Body of pancreas (tissue), 4 donors: ENCODE results near the gene RHBDL1. TPM values are rescaled to one million over a fixed set of nuclear protein-coding genes. Genes with fewer than 3 reads are reported as not detected.

Experiments
- ATAC-seq: fragments of 150-250 bp; one replicate; pipeline ENCODE4 v1.9.1; 2016
- DNase-seq, 4 donors: peaks; one replicate each; pipeline ENCODE4 v3.0.0-alpha.2; 2019
- H3K27ac ChIP-seq, 4 donors: fragments of 200-600 bp; sonication (generic); 1 replicate in 3 of 4; 2 replicates in 1 of 4; pipeline versions ENCODE4 v1.5.1 to v1.6.1; 2016 to 2019; ENCODE audit warnings: mild to moderate bottlenecking in 1 of 4, mixed read lengths in 1 of 4, moderate library complexity in 1 of 4
- H3K27me3 ChIP-seq, 2 donors: fragments of 200-600 bp; sonication (generic); one replicate each; pipeline ENCODE4 v1.6.0; 2016; ENCODE audit warnings: mild to moderate bottlenecking in 1 of 2
- H3K36me3 ChIP-seq, 2 donors: fragments of 200-600 bp; sonication (generic); replicated peaks in 1 of 2; 2 replicates each; pipeline ENCODE4 v1.5.1; 2016; ENCODE audit warnings: low read depth in 2 of 2; ENCODE audit not compliant: insufficient read depth in 1 of 2
- H3K4me1 ChIP-seq: fragments of 200-600 bp; sonication (generic); one replicate; pipeline ENCODE4 v1.6.0; 2016
- H3K4me3 ChIP-seq, 2 donors: fragments of 200-600 bp; sonication (generic); 1 replicate in 1 of 2; 2 replicates in 1 of 2; pipeline ENCODE4 v1.5.1; 2016 to 2019
- H3K9me3 ChIP-seq, 3 donors: fragments of 200-600 bp; sonication (generic); 1 replicate in 2 of 3; 2 replicates in 1 of 3; pipeline ENCODE4 v1.5.1; 2016
- POLR2A ChIP-seq, 3 donors: fragments of 450-650 bp; IDR thresholded peaks; one replicate each; pipeline ENCODE4 v1.6.1; 2016; ENCODE audit warnings: antibody characterized with exemption in 3 of 3, mild to moderate bottlenecking in 2 of 3
- WGBS, 2 donors: methylation state at CpG; one replicate each; pipeline ENCODE4 v1.1.5; 2017; 5-methylcytosine and 5-hydroxymethylcytosine counted together
- intact Hi-C: fragments of 100-400 bp; cut with DNase I; formaldehyde crosslinking; loops from one replicate; pipeline ENCODE4 v1.15.1; 2023
- total RNA-seq, 2 donors: library from RNA; depleted of rRNA; stranded (reverse); fragments of >200 nt; gene quantifications; one replicate each; pipeline ENCODE4 v1.1.0, GENCODE V29; 2016
- TF ChIP-seq, protein P1 (sequence below), 7 experiments: fragments of 450-650 bp in 4 of 7; fragments of 200-600 bp in 3 of 7; sonication (generic) in 3 of 7; IDR thresholded peaks; one replicate each; pipeline ENCODE4 v1.5.1; 2016 to 2019; ENCODE audit warnings: antibody characterized with exemption in 7 of 7

RHBDL1 gene
- total RNA-seq, 2 donors from 2014 or later = 1.8 to 4.3 TPM

- Histone ChIP-seq H3K4me1 (peaks cover 42% of the 10 kb centered on the region), H3K36me3 (peaks cover 0 to 12% of the 10 kb centered on the region in 2 donors), H3K4me3 (no peak overlapping the region), H3K27ac (no peak overlapping the region), H3K27me3 (no peaks in the 10 kb centered on the region), H3K9me3 (no peaks in the 10 kb centered on the region)
- 84 to 86% methylated on average over 10 to 21 of the region's 21 CpGs for WGBS, 2 donors
- TF ChIP-seq POLR2A (IDR thresholded peaks at IDR 0.05) = no peak
- TF ChIP-seq, protein P1, sequence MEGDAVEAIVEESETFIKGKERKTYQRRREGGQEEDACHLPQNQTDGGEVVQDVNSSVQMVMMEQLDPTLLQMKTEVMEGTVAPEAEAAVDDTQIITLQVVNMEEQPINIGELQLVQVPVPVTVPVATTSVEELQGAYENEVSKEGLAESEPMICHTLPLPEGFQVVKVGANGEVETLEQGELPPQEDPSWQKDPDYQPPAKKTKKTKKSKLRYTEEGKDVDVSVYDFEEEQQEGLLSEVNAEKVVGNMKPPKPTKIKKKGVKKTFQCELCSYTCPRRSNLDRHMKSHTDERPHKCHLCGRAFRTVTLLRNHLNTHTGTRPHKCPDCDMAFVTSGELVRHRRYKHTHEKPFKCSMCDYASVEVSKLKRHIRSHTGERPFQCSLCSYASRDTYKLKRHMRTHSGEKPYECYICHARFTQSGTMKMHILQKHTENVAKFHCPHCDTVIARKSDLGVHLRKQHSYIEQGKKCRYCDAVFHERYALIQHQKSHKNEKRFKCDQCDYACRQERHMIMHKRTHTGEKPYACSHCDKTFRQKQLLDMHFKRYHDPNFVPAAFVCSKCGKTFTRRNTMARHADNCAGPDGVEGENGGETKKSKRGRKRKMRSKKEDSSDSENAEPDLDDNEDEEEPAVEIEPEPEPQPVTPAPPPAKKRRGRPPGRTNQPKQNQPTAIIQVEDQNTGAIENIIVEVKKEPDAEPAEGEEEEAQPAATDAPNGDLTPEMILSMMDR (IDR thresholded peaks at IDR 0.05) = no peak
- intact Hi-C loops = no loop called here
- DNase-seq (no peak), ATAC-seq (no peak)
Measured at GRCh38 chr16:676565-676902, 1.1 kb downstream of the RHBDL1 start.

DNA sequence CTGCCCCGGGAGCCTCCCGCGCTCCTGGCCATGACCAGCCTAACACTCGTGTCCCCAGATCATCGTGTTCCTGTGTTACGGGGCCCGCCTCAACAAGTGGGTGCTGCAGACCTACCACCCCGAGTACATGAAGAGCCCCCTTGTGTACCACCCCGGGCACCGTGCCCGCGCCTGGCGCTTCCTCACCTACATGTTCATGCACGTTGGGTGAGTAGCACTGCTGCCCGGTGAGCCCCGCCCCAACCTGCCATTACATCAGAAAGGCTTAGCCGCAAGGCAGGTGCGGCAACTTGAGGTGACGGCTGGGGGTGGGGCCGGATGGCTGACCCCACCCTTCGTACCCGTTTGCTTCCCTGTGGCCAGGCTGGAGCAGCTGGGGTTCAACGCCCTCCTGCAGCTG, 1.4 kb downstream of the RHBDL1 start:
- no peak overlapping the region for H3K27ac ChIP-seq
- peaks cover 46% of the 10 kb centered on the region for H3K4me1 ChIP-seq
- no peak for ATAC-seq
- DNase-seq = no peak
- H3K27me3 ChIP-seq = no peaks in the 10 kb centered on the region
- no peak for TF ChIP-seq POLR2A (IDR thresholded peaks at IDR 0.05)
- TF ChIP-seq, protein P1 (IDR thresholded peaks at IDR 0.05) = no peak
- no peaks in the 10 kb centered on the region for H3K9me3 ChIP-seq
- intact Hi-C loops = no loop called here
- peaks cover 3 to 13% of the 10 kb centered on the region in 2 donors for H3K36me3 ChIP-seq
- 72 to 100% methylated on average over 7 to 23 of the region's 23 CpGs for WGBS, 2 donors
- no peak overlapping the region for H3K4me3 ChIP-seq

GRCh38 chr16:677316-678190, 2.1 kb downstream of the RHBDL1 start:
- no peak overlapping the region for H3K4me3 ChIP-seq
- intact Hi-C loops = no loop called here
- no peaks in the 10 kb centered on the region for H3K27me3 ChIP-seq
- no peak overlapping the region for H3K27ac ChIP-seq
- DNase-seq = no peak
- no peaks in the 10 kb centered on the region for H3K9me3 ChIP-seq
- H3K4me1 ChIP-seq = peaks cover 52% of the 10 kb centered on the region
- H3K36me3 ChIP-seq = peaks cover 9 to 11% of the 10 kb centered on the region in 2 donors
- TF ChIP-seq, protein P1 (IDR thresholded peaks at IDR 0.05) = no peak
- TF ChIP-seq POLR2A (IDR thresholded peaks at IDR 0.05) = no peak
- ATAC-seq = no peak
- WGBS, 2 donors = 69 to 80% methylated on average over 40 to 55 of the region's 57 CpGs

DNA sequence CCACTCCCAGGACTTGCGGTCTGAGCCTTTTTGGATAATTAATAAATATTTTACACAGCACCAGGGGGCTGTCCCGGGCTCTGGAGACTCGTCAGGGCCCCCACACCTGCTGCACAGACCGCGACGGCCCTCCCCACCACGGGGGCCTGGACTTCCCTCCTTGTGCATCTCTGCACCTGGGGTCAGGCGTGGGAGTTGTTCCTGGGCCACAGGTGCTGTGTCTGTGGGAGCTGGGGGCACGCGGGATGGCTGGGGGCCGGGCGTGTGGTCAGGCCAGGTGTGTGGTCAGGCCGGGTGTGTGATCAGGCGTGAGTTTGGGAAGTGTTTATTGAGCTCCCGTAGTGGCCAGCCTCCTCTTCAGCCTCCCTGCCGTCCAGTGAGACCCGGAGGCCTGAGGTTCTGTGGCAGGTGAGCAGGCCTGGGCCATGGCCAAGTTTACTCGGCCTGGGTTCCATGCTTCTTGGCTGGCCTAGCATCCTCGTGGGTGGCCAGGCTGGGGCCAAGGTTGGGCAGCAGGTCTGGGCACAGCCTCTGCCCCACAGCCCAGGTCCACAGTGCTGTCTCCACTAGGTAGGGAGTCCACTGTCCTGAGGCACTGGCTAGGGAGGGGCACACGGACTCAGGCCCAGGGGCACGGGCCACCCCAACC, 2.9 kb downstream of the RHBDL1 start:
- intact Hi-C loops = no loop called here
- Histone ChIP-seq H3K4me3 (no peak overlapping the region), H3K27me3 (no peaks in the 10 kb centered on the region), H3K9me3 (no peaks in the 10 kb centered on the region), H3K27ac (peak overlapping the region in 1 of 4 donors; percentile 90), H3K36me3 (peaks cover 7 to 12% of the 10 kb centered on the region in 2 donors), H3K4me1 (peaks cover 60% of the 10 kb centered on the region)
- 69 to 74% methylated on average over 8 to 21 of the region's 21 CpGs for WGBS, 2 donors
- no peak for ATAC-seq
- no peak for DNase-seq
- TF ChIP-seq POLR2A (IDR thresholded peaks at IDR 0.05) = no peak
- TF ChIP-seq, protein P1 (IDR thresholded peaks at IDR 0.05) = no peak
